HG03097 (cell line): ENCODE results near the gene SCAANT1.

Source experiments
- ATAC-seq: cut with Tn5 transposase; IDR thresholded peaks from one replicate; pipeline ENCODE4 v1.9.1; 2021; ENCODE audit not compliant: unreplicated experiment, low FRiP score

Gene SCAANT1

DNA sequence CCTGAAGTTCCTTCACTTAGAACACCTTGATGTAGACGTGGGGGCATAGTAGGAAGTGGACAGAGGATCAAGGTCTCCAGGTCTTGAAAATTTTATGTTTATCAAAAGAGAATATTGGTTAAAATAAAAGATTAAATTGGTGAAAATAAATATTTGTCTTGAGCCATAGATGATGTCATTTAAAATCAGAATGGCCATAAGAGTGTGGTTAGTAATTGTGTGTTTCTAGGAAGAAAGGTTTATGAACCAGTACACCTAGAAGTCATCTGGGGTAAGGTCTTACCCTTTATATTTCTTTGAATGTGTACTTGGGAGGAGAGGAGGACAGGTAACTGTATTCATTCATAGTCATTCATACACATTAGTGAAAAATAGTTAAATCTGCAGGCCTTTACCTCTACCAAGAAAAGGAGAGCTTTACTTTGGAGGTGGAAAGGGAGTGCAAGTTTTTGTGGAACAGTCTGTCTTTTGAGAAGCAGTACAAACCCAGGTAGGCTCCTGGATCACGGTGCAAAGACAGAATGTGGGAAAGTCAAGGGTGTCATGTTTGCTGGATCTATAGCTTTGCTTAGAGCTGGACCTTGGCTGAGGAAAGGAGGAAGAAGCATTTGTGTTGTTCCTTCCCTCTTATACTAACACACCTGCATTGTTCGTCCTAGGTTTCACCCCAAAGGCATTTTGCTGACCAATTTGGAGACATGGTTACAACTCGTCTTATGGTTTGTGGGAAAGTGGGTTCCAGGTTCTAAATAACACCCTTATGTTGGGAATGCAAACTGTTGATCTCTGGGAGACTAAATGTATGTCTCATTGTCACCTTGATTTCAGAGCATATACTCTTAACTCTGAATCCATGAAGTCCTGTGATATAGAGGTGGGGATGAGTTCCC, 6.2 kb downstream of the SCAANT1 start:
- no peak for ATAC-seq

DNA sequence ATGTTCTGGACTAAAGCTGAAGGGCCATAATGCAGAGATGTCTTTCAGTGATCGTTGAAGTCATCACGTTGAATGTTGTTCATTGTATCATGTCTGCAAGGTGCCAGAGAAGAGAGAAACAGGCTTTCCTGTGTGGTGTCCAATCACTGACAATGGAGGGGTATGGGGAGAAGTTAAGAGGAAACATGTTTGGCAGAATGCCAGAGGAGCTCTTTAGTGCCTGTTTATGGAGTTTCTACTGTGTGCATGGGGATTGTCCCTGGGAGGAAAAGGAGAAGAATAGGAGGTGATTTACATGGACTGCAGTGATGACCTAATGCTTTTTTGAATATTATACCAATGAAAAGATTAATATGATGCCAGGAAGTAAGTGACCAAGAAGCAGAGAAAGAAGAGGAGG, 11.7 kb downstream of the SCAANT1 start:
- no peak for ATAC-seq

DNA sequence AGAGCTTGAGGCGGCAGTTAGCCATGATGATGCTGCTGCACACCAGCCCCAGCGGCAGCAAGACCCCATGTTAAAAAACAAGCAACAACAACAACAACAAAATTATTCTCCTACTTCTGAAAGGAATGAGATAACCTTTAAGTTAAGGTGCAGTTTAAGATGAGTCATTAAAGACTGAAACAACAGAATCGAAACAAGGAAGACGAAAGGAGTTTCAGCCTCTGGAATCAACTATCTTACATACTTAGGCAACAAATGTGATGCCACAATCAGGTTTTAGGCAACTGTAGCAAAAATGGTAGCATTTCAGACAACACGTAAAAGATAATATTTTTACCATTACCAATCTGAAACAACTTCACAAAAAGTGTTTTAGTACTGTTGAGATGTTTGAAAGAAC, 12.2 kb downstream of the SCAANT1 start:
- no peak for ATAC-seq

GRCh38 chr3:63896332-63897030, 15.7 kb downstream of the SCAANT1 start:
- no peak for ATAC-seq

GRCh38 chr3:63895422-63896189, 16.6 kb downstream of the SCAANT1 start:
- ATAC-seq, result no peak

DNA sequence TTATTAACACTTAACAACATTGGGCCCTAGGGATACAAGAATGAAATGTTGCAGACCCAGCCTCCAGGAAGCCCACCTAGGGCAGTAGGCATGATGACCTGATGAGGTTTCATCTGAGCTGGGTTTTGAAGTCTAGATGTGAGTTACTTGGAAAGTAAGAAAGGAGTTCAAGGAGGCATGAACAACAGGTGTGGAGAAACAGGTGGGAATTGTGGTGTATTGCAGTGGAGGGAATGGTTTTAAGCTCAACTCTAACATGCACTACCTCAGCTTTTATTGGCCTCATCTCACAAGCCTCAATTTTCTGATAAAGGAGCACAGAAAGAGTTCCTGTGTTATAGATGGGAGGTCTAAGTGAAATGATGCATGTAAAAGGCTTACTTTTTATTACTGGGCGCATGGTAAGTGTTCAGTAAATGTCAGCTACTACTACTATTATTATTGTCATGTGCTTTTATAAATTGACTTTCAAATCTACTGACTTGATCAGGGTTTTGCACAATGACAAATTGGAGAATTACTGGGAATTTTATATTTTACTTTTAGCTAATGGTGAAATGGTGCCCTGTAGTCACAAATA, 19.3 kb downstream of the SCAANT1 start:
- no peak for ATAC-seq

DNA sequence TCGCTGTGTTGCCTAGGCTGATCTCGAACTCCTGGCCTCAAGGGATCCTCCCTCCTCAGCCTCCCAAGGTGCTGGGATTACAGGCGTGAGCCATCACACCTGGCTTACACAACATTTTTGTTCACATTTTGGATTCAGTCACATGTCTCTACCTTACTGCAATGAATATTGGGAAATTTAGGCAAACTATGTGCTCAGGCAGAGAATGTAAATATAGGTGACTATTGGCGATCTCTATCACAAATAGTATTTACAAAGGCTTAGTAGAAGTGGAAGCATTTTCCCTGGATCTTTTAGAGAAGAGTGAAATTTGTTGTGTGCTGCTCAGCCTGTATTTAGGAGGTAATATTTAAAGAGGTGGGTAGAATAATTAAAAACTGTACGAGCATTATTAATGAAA, 20.7 kb downstream of the SCAANT1 start:
- ATAC-seq, result no peak

DNA sequence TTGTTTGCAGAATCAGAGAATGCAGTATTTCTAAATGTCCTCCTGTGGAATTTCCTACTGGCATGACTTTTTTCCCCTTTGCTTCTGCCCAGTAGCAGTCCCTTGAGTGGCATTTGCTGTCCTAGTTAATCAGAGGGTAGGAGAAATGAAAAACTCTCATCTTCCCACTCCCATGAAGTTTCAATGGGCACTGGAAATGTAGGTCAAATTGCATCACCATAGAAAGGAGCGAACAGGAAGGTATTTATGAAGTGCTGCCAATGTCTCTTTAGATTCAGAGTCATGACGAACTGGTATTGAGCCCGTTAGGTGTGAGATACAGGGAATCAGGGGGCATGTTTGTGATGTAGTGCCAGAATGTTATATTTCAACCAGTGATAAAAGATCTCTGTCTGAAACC, 25.3 kb downstream of the SCAANT1 start:
- no peak for ATAC-seq

DNA sequence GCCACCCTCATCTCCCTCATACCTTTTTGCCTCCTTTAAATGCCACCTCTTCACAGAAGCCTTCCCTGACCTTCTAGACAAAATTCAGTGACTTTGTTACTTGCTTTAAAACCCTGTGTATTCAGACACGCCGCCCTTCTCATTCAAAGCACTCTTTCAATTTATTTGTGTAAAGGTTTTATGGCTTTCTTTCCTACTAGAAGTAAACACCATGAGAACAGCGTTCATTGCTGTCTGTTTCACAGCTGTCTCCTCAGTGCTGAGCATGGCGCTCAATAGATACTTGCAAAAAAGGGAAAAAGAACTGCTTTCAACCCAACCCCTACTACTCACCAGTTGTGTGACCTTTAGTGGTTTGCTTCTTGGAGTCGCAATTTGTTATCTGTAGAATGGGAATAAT, 31.5 kb downstream of the SCAANT1 start:
- ATAC-seq, result no peak

GRCh38 chr3:63878394-63879060, 33.7 kb downstream of the SCAANT1 start:
- no peak for ATAC-seq

- no peak for ATAC-seq
These were observed 34.3 kb downstream of the SCAANT1 start for GRCh38 chr3:63877737-63878393.

DNA sequence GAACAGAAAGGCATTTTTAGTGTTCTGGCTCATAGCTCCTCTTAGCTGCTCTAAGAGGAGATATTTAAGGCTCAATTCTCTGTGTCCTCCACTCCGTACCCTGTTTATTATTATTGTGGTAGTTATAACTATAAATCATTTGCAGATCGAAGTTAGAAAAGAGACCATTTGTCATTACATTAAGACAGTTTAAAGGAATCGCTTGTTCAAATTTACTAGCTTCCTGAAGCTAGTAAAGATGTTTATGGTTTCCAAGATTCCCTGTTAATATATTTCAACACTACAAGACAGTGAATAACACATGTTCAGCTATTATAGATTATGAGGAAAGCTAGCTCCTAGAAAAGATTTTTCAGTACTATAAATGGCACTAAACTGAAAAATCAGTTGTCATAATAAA, 35.9 kb downstream of the SCAANT1 start:
- no peak for ATAC-seq

GRCh38 chr3:63875510-63875909, 36.7 kb downstream of the SCAANT1 start:
- ATAC-seq, result no peak

GRCh38 chr3:63874769-63875168, 37.4 kb downstream of the SCAANT1 start:
- ATAC-seq, result no peak

DNA sequence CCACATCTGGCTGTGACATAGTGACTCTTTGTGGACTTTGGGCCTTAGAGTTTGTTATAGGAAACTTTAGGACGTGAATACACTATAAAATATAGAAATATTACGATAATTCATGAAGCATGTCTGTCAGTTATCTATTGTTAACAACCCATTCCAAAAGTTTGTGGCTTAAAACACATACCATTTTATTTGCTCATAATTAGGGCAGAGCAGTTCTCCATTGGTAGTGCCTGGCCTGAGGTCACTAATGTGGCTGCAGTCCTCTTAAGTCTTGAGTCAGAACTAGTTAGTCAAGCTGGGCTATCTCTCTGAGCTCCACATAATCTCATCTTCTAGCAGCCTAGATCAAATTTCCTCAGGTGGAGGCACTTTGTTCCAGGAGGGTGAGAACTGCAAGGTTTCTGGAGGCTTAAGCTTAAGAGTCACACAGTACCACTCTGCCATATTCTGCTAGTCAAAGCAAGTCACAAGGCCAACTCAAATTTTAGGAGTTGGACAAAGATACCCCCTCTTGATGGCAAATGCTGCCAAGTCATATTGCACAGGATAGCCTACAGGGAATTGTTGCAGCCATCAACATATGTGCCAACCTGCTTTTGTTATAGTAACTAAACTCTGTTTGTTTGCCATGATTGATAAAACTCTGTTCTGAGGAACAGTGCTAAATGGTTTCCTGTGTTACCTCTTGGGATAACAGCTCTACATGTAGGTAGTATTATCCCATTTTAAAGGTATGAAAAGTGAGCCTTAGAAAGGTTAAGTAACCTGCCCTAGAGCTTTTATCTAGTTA, 39.9 kb downstream of the SCAANT1 start:
- no peak for ATAC-seq

DNA sequence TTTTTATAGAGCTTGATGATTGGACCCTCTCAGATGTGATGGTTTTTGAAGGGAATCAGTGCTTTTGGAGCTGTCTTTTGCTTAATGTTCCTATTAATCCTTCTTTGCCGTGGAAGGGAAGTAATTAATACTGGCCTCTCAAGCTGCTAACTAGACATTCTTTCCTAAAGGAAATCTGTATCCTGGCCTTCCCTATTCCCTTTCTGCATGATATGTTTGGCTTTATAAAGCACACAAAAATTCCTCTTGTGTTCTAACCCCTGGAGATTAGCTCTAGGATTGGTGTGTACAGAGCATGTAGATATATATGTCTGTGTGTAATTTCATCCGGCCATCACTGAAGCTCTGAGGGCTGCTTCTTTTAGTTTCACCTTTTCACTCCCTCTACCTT, 41.6 kb downstream of the SCAANT1 start:
- ATAC-seq, result no peak

- no peak for ATAC-seq
These were observed 42.1 kb downstream of the SCAANT1 start for GRCh38 chr3:63869940-63870614.

DNA sequence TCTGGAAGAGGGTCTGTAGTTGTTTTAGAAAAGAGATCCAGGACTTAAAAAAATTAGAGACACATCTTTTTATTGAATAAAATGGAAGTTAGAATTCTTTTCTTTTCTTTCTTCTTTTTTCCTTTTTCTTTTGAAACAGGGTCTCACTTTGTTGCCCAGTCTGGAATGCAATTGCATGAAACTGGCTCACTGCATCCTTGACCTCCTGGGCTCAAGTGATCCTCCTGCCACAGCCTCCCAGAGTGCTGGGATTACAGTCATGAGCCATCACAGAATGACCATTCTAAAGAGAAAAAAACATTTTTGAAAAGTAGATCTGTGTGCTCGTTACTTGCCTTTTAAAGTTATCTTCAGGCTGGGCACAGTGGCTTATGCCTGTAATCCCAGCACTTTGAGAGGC, 45.0 kb downstream of the SCAANT1 start:
- no peak for ATAC-seq

- ATAC-seq, result no peak
These were observed 47.2 kb downstream of the SCAANT1 start for GRCh38 chr3:63864965-63865327.
